Breast epithelium (tissue), 3 donors: ENCODE measurements around the gene EXOSC5.

Experiments
- POLR2A ChIP-seq: fragments of 450-650 bp; IDR thresholded peaks from one replicate; pipeline ENCODE4 v1.6.1; 2016; ENCODE audit warnings: antibody characterized with exemption, mild to moderate bottlenecking, moderate library complexity
- TF ChIP-seq, protein P1 (sequence below), 3 donors: fragments of 450-650 bp; IDR thresholded peaks; one replicate each; pipeline ENCODE4 v1.5.1; 2016 to 2017; ENCODE audit warnings: antibody characterized with exemption in 3 of 3, mild to moderate bottlenecking in 3 of 3, moderate library complexity in 3 of 3

DNA sequence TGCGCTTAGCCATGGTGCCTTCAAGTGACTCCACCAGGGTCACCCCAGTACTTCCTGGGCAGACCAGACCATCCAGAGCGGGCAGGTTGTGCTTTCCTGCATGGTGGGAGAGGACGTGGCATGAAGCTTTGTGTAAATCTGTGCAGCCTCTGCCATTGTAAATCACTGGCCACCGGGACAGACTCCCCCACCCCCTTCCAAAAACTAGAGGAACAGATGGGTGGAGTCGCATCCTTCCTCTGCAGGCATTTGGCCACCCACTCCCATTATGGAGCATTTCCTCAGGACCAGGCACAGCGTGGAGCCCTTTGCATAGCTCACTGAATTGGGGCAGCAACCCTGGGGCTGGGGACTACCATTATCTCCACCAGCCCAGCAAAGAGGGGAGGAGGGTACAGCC, 8.6 kb upstream of the EXOSC5 start:
- TF ChIP-seq POLR2A, result no peak
- TF ChIP-seq, protein P1, sequence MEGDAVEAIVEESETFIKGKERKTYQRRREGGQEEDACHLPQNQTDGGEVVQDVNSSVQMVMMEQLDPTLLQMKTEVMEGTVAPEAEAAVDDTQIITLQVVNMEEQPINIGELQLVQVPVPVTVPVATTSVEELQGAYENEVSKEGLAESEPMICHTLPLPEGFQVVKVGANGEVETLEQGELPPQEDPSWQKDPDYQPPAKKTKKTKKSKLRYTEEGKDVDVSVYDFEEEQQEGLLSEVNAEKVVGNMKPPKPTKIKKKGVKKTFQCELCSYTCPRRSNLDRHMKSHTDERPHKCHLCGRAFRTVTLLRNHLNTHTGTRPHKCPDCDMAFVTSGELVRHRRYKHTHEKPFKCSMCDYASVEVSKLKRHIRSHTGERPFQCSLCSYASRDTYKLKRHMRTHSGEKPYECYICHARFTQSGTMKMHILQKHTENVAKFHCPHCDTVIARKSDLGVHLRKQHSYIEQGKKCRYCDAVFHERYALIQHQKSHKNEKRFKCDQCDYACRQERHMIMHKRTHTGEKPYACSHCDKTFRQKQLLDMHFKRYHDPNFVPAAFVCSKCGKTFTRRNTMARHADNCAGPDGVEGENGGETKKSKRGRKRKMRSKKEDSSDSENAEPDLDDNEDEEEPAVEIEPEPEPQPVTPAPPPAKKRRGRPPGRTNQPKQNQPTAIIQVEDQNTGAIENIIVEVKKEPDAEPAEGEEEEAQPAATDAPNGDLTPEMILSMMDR (IDR thresholded peaks at IDR 0.05), result no peak
